ENCODE measurements around the gene DAB2.

- no peak for TF ChIP-seq HDGF (IDR thresholded peaks at IDR 0.05; ENCODE audit: borderline replicate concordance)
- TF ChIP-seq BHLHE40 (IDR thresholded peaks at IDR 0.05; ENCODE audit: borderline replicate concordance) = no peak
Measured at GRCh38 chr5:39459907-39460306, 35.1 kb upstream of the DAB2 start.

Data from HEK293T (cell line).